Keratinocyte (primary cell): ENCODE data around the gene MAP2K5.

Experiments
- CTCF ChIP-seq, 3 experiments: IDR thresholded peaks in 1 of 3; conservative IDR thresholded peaks in 1 of 3; optimal IDR thresholded peaks in 1 of 3; 2 replicates in 2 of 3; 3 replicates in 1 of 3; pipeline versions ENCODE3 to v1.5.1; 2011; ENCODE audit warnings: low read length in 3 of 3, mild to moderate bottlenecking in 3 of 3, moderate library complexity in 2 of 3, control low read depth in 1 of 3, inconsistent platforms in 1 of 3; ENCODE audit not compliant: insufficient read depth in 2 of 3; ENCODE audit errors: extremely low read depth in 1 of 3
- EZH2 ChIP-seq: IDR thresholded peaks from one replicate; pipeline ENCODE4 v1.6.1; 2012; ENCODE audit warnings: inconsistent platforms, mild to moderate bottlenecking, low read length, moderate library complexity

- TF ChIP-seq EZH2 = no peak
- no peak for TF ChIP-seq CTCF (optimal IDR thresholded peaks at IDR 0.05 in 1 of 3, IDR thresholded peaks at IDR 0.05 in 1 of 3, conservative IDR thresholded peaks at IDR 0.05 in 1 of 3; ENCODE audit: extremely low read depth in 1 of 3, insufficient read depth in 2 of 3, low read length in 3 of 3)
Observed at GRCh38 chr15:67607329-67607728, 64.8 kb downstream of the MAP2K5 start.
